Endothelial cell of umbilical vein (primary cell): ENCODE measurements around the gene ERLEC1. TPM values are rescaled to one million over a fixed set of nuclear protein-coding genes. Genes with fewer than 3 reads are reported as not detected.

Experiments
- BruUV-seq: library from RNA; stranded (reverse); fragments of 400-500 nt; replicated peaks from 2 replicates; lab custom pipeline; 2021; lab: Mats Ljungman, UMichigan
- CTCF ChIA-PET: fragments of 300-600, 350-600 bp; sonication (Branson Sonifier 250); formaldehyde crosslinking; loops from one replicate; lab custom pipeline; 2021; ENCODE audit warnings: antibody characterized with exemption, inconsistent platforms; lab: Charles Lee
- POLR2A ChIA-PET: fragments of 300-600, 350-600 bp; sonication (Branson Sonifier 250); formaldehyde crosslinking; loops from one replicate; lab custom pipeline; 2021; ENCODE audit warnings: antibody characterized with exemption, inconsistent platforms; lab: Charles Lee
- DNase-seq: peaks from one replicate; pipeline ENCODE4 v3.0.0-alpha.2; 2011; ENCODE audit warnings: low read depth, low spot score
- FAIRE-seq: peaks from 2 replicates; lab custom pipeline; 2011; peaks lifted over from hg19 to GRCh38; lab: Jason Lieb, UNC
- H2AFZ ChIP-seq: 2 replicates; pipeline ENCODE4 v1.6.0; 2012; ENCODE audit warnings: low read depth, low read length, control low read depth, inconsistent platforms
- H3K27ac ChIP-seq: 2 replicates; pipeline ENCODE4 v1.5.1; 2011; ENCODE audit warnings: low read depth, mild to moderate bottlenecking, control low read depth, low read length, moderate library complexity; ENCODE audit not compliant: insufficient read depth
- H3K27me3 ChIP-seq, 2 experiments: 2 replicates each; pipeline versions ENCODE4 v1.6.0 to v1.6.1; 2011; ENCODE audit warnings: low read length in 2 of 2, mixed read lengths in 1 of 2; ENCODE audit not compliant: control insufficient read depth in 2 of 2, insufficient read depth in 2 of 2
- H3K36me3 ChIP-seq, 2 experiments: 2 replicates in 1 of 2; 3 replicates in 1 of 2; pipeline ENCODE4 v1.5.1; 2011; ENCODE audit warnings: low read length in 2 of 2, mild to moderate bottlenecking in 1 of 2, moderate library complexity in 1 of 2; ENCODE audit not compliant: control insufficient read depth in 2 of 2, insufficient read depth in 2 of 2; ENCODE audit errors: extremely low read depth in 1 of 2
- H3K4me1 ChIP-seq: 3 replicates; pipeline ENCODE4 v1.5.1; 2011; ENCODE audit warnings: mild to moderate bottlenecking, low read length; ENCODE audit not compliant: control insufficient read depth, insufficient read depth; ENCODE audit errors: extremely low read depth
- H3K4me2 ChIP-seq: 2 replicates; pipeline ENCODE4 v1.6.1; 2011; ENCODE audit warnings: low read length, control low read depth, mixed read lengths; ENCODE audit not compliant: insufficient read depth
- H3K4me3 ChIP-seq, 3 experiments: fragments of 200-600 bp in 1 of 3; sonication (generic), shearing (Covaris generic) in 1 of 3; replicated peaks in 1 of 3; 2 replicates each; pipeline ENCODE4 v1.5.1; 2011 to 2016; ENCODE audit warnings: control low read depth in 3 of 3, low read length in 3 of 3, mild to moderate bottlenecking in 2 of 3, inconsistent platforms in 1 of 3, low read depth in 1 of 3, moderate library complexity in 1 of 3; ENCODE audit not compliant: insufficient read depth in 1 of 3
- H3K79me2 ChIP-seq: 2 replicates; pipeline ENCODE4 v1.6.0; 2012; ENCODE audit warnings: low read length, inconsistent platforms; ENCODE audit not compliant: control insufficient read depth, insufficient read depth
- H3K9ac ChIP-seq: replicated peaks from 2 replicates; pipeline ENCODE3; 2011; ENCODE audit warnings: low read length, control low read depth; ENCODE audit not compliant: insufficient read depth; ENCODE audit errors: extremely low read depth
- H3K9me1 ChIP-seq: replicated peaks from 3 replicates; pipeline ENCODE4 v1.6.0; 2011; ENCODE audit warnings: mild to moderate bottlenecking, low read length; ENCODE audit not compliant: control insufficient read depth, insufficient read depth; ENCODE audit errors: extremely low read depth
- H3K9me3 ChIP-seq: replicated peaks from 2 replicates; pipeline ENCODE4 v1.5.1; 2012; ENCODE audit warnings: low read length, inconsistent platforms; ENCODE audit not compliant: control insufficient read depth, insufficient read depth
- H4K20me1 ChIP-seq: replicated peaks from 2 replicates; pipeline ENCODE3; 2011; ENCODE audit warnings: mild to moderate bottlenecking, low read length; ENCODE audit not compliant: control insufficient read depth, insufficient read depth; ENCODE audit errors: extremely low read depth
- EZH2 ChIP-seq: IDR thresholded peaks from 2 replicates; pipeline ENCODE4 v1.6.1; 2012; ENCODE audit warnings: borderline replicate concordance, low read depth, mild to moderate bottlenecking, moderate library complexity, low read length, inconsistent platforms; ENCODE audit not compliant: severe bottlenecking
- FOS ChIP-seq: IDR thresholded peaks from 2 replicates; pipeline ENCODE4 v1.6.1; 2011; ENCODE audit warnings: mild to moderate bottlenecking, low read length, moderate library complexity, borderline replicate concordance; ENCODE audit not compliant: insufficient read depth
- GATA2 ChIP-seq: IDR thresholded peaks from 2 replicates; pipeline ENCODE4 v1.7.0; 2011; ENCODE audit warnings: low read depth, mild to moderate bottlenecking, moderate library complexity, mixed read lengths, low read length; ENCODE audit not compliant: insufficient read length, insufficient read depth
- JUN ChIP-seq: IDR thresholded peaks from 2 replicates; pipeline ENCODE4 v1.6.1; 2011; ENCODE audit warnings: borderline replicate concordance, low read depth; ENCODE audit not compliant: insufficient read length, insufficient read depth
- MYC ChIP-seq: IDR thresholded peaks from one replicate; pipeline ENCODE4 v1.6.1; 2011; ENCODE audit warnings: mild to moderate bottlenecking, low read depth, low read length
- POLR2A ChIP-seq: IDR thresholded peaks from 2 replicates; pipeline ENCODE4 v1.6.1; 2012; ENCODE audit warnings: low read depth, mild to moderate bottlenecking, control low read depth, low read length
- POLR2AphosphoS5 ChIP-seq: IDR thresholded peaks from 2 replicates; pipeline ENCODE4 v1.6.1; 2012; ENCODE audit warnings: low read depth, mild to moderate bottlenecking, control low read depth, low read length, moderate library complexity; ENCODE audit not compliant: insufficient read depth
- dilution Hi-C: fragments of 300-500 bp; cut with MboI; formaldehyde crosslinking; loops from one replicate; pipeline ENCODE4 v1.15.0; 2019; ENCODE audit warnings: low sequenced_read_pairs; ENCODE audit not compliant: extremely low pct_ligation_motif_present
- intact Hi-C: fragments of 100-400 bp; cut with micrococcal nuclease; formaldehyde crosslinking; loops from one replicate; pipeline ENCODE4 v1.10.0; 2022
- polyA plus RNA-seq, 4 experiments: library from polyadenylated mRNA; depleted of rRNA in 3 of 4; stranded (reverse) in 3 of 4; unstranded in 1 of 4; fragments of >200 nt; gene quantifications; 2 replicates each; pipeline versions ENCODE4 v1.2.1 to v1.2.3, GENCODE V29; 2011 to 2012; ENCODE audit warnings: missing spikeins in 1 of 4
- total RNA-seq: library from RNA; stranded (reverse); gene quantifications from 2 replicates; pipeline ENCODE4 v1.2.3, GENCODE V29; 2021
- TF ChIP-seq, protein P1 (sequence below): IDR thresholded peaks from 2 replicates; pipeline ENCODE4 v1.6.1; 2011; ENCODE audit not compliant: insufficient read depth, insufficient read length
- TF ChIP-seq, protein P2 (sequence below), 2 donors: IDR thresholded peaks; 1 replicate in 1 of 2; 2 replicates in 1 of 2; pipeline ENCODE4 v1.5.1; 2011; ENCODE audit warnings: low read length in 2 of 2, mild to moderate bottlenecking in 2 of 2, moderate library complexity in 2 of 2, control low read depth in 1 of 2, inconsistent platforms in 1 of 2, low read depth in 1 of 2; ENCODE audit not compliant: insufficient read depth in 1 of 2; ENCODE audit errors: extremely low read depth in 1 of 2

Gene ERLEC1
- total and polyA plus RNA-seq, 2 donors (not counting 3 experiments of a cell fraction or from before 2014, with no cell fraction given), result 23.1 to 37.6 TPM

DNA sequence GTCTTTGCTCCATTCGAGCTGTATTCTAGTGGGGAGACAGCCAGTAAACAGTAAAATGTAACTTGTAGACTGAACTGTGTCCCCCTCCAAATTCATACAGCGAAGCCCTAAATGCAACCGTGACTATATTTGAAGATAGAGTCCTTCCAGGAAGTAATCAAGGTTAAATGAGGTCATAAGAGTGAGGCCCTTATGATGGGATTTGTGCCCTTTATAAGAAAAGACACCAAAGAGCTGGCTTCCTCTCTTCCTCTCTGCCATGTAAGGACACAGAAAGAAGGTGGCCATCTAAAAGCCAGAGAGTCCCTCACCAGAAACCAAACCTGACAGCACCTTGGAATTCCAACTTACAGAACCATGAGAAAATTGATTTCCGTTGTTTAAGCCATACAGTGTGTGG, 41.5 kb downstream of the ERLEC1 start:
- no peak for DNase-seq
- no peaks in the 10 kb centered on the region for H3K4me1 ChIP-seq
- no peak overlapping the region for H3K4me2 ChIP-seq
- H3K9me1 ChIP-seq, result no peaks in the 10 kb centered on the region
- intact Hi-C loops (no loop called here), dilution Hi-C loops (no loop called here)
- no peak for FAIRE-seq
- no peak overlapping the region for H2AFZ ChIP-seq
- H3K27ac ChIP-seq, result no peak overlapping the region
- TF ChIP-seq MYC (no peak), FOS (no peak), POLR2A (no peak), POLR2AphosphoS5 (no peak), EZH2 (no peak), GATA2 (no peak), JUN (no peak)
- TF ChIP-seq, protein P1, sequence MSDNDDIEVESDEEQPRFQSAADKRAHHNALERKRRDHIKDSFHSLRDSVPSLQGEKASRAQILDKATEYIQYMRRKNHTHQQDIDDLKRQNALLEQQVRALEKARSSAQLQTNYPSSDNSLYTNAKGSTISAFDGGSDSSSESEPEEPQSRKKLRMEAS, result no peak
- TF ChIP-seq, protein P2, sequence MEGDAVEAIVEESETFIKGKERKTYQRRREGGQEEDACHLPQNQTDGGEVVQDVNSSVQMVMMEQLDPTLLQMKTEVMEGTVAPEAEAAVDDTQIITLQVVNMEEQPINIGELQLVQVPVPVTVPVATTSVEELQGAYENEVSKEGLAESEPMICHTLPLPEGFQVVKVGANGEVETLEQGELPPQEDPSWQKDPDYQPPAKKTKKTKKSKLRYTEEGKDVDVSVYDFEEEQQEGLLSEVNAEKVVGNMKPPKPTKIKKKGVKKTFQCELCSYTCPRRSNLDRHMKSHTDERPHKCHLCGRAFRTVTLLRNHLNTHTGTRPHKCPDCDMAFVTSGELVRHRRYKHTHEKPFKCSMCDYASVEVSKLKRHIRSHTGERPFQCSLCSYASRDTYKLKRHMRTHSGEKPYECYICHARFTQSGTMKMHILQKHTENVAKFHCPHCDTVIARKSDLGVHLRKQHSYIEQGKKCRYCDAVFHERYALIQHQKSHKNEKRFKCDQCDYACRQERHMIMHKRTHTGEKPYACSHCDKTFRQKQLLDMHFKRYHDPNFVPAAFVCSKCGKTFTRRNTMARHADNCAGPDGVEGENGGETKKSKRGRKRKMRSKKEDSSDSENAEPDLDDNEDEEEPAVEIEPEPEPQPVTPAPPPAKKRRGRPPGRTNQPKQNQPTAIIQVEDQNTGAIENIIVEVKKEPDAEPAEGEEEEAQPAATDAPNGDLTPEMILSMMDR (IDR thresholded peaks at IDR 0.05; ENCODE audit: extremely low read depth in 1 of 2, insufficient read depth in 1 of 2, low read depth in 1 of 2, low read length in 2 of 2), result no peak
- no peaks in the 10 kb centered on the region for H4K20me1 ChIP-seq
- no peaks in the 10 kb centered on the region for H3K9me3 ChIP-seq
- no peaks in the 10 kb centered on the region for H3K36me3 ChIP-seq
- H3K9ac ChIP-seq, result no peak overlapping the region
- no peaks in the 10 kb centered on the region for H3K27me3 ChIP-seq
- ChIA-PET CTCF (no interaction called here), POLR2A (no interaction called here)
- no peaks in the 10 kb centered on the region for H3K79me2 ChIP-seq
- no TSS peak for BruUV-seq
- no peak overlapping the region for H3K4me3 ChIP-seq
